Omental fat pad (tissue), 4 donors: ENCODE results near the gene ZMIZ1. TPM values are rescaled to one million over a fixed set of nuclear protein-coding genes. Genes with fewer than 3 reads are reported as not detected.

Experiments used
- ATAC-seq: fragments of 150-250 bp; one replicate; pipeline ENCODE4 v1.9.1; 2016; ENCODE audit warnings: mild to moderate bottlenecking, moderate library complexity; ENCODE audit not compliant: low FRiP score
- DNase-seq: peaks from one replicate; pipeline ENCODE4 v3.0.0-alpha.2; 2019; ENCODE audit warnings: low spot score
- total RNA-seq, 4 donors: library from RNA; depleted of rRNA; stranded (reverse); fragments of >200 nt; gene quantifications; one replicate each; pipeline ENCODE4 v1.1.0, GENCODE V29; 2016
- TF ChIP-seq, protein P1 (sequence below), 3 donors: fragments of 450-650 bp; IDR thresholded peaks; one replicate each; pipeline ENCODE4 v1.5.1; 2016 to 2017; ENCODE audit warnings: antibody characterized with exemption in 3 of 3, mild to moderate bottlenecking in 3 of 3, moderate library complexity in 2 of 3

ZMIZ1 gene
- total RNA-seq, 4 donors from 2014 or later = 24.2 to 64.8 (median 43.1) TPM

DNA sequence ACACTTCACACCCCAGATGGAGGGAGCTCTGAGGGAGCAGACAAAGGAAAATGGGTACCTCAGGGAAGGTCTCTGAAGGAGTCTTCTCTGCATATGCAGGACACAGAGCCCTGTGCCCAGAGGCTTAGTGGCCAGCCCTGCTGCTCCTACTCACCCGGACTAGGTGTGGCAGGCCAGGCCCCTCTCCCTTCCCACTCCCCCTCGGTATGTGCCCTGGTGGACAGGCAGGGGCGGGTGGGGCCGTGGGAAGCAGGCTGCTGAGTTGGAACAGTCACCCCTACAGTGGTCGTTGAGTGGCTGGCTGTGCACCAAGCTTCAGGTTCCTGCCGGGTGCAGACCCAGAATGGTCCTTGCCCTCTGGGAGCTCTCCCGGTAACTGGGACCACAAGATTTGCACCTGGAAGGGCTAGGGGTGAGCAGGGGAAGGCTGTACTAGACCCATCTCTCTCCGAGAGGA is 68.6 kb downstream of the ZMIZ1 start:
- ATAC-seq = peak; percentile 21
- TF ChIP-seq, protein P1, sequence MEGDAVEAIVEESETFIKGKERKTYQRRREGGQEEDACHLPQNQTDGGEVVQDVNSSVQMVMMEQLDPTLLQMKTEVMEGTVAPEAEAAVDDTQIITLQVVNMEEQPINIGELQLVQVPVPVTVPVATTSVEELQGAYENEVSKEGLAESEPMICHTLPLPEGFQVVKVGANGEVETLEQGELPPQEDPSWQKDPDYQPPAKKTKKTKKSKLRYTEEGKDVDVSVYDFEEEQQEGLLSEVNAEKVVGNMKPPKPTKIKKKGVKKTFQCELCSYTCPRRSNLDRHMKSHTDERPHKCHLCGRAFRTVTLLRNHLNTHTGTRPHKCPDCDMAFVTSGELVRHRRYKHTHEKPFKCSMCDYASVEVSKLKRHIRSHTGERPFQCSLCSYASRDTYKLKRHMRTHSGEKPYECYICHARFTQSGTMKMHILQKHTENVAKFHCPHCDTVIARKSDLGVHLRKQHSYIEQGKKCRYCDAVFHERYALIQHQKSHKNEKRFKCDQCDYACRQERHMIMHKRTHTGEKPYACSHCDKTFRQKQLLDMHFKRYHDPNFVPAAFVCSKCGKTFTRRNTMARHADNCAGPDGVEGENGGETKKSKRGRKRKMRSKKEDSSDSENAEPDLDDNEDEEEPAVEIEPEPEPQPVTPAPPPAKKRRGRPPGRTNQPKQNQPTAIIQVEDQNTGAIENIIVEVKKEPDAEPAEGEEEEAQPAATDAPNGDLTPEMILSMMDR (IDR thresholded peaks at IDR 0.05) = no peak
- no peak for DNase-seq

DNA sequence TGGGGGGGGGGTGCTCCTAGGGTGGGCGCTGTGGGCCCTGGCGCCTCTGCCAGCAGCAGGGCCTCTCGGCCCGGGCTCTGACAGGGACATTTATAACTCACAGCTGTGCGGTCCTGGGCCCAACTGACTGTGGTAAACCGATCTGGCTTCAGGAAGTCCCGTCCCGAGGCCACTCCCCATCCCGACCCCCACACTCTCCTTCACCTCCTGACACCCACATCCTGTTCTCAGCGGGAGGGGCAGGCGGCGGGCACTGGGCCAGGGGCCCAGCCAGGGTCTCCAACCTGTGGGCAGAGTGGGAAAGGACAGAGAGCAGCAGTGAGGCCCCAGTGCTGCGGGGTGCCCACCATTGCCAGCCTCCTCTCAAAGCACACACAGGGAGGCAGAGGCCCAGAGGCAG is 69.1 kb downstream of the ZMIZ1 start:
- TF ChIP-seq, protein P1 (IDR thresholded peaks at IDR 0.05) = no peak
- no peak for DNase-seq
- no peak for ATAC-seq

DNA sequence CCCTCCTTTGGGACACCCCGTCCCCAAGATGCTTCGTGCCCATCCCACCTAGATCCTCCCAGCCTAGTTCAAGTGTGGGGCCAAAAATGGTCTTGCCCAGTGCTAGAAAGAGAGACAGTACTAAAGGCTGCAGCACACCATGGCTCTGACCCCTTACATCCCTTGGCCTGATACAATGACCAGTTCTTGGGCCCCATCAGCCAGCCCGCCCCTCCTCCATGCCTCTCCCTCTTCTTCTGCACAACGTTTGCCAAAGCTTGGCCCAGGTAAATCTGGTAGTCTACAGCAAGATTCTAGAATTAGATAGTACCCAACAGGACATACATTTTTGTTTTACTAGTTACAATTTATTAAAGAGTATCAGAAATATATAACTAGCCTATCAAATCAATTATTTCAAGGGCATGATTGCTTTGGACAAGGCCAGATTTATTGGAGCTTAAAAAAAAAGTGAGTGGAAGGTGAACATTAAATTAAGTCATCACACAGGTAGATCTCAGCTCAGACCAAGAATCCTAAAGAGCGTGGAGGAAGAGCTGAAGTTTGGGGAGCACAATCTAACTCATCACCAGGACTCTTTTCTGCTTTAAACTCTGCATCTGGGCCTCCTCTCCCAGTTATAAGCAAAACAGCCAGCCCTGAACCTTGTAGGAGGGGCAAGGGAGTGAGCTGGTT is 69.8 kb downstream of the ZMIZ1 start:
- DNase-seq (no peak), ATAC-seq (no peak)
- TF ChIP-seq, protein P1 (IDR thresholded peaks at IDR 0.05) = no peak

DNA sequence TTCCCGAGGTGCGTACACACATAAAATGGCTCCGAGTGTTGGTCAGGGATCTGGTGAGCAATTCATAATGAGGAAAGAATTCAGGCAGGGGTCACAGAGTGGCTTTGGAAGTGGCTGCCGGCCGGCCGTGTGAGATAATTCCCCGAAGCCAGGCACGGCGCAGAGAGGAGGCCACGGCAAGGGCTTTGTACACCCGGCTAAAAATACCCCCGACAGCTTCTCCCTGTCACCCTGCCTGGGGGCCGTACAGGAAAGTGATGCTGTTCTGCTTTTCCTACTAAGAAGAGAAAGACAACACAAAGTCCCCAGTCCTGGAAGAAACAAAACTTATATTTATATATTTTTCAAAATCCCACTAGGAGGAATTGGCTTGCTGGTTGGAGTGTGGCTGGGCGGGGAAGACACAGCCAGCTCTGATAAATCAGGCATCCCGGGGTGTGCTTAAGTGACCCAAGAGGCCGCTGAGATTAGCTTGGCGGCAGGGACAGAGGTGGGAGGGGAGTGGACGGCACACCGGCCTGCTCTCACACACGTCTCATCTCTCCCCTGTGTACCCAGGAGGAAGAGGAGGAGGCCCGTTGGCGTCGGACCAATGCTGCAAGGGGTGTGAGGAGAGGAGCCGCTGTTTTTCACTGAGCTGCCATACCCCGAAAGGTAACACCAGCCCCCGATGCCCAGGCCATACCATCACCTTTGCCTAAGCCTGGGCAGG is 70.5 kb downstream of the ZMIZ1 start:
- DNase-seq = no peak
- no peak for ATAC-seq
- TF ChIP-seq, protein P1 (IDR thresholded peaks at IDR 0.05) = no peak

DNA sequence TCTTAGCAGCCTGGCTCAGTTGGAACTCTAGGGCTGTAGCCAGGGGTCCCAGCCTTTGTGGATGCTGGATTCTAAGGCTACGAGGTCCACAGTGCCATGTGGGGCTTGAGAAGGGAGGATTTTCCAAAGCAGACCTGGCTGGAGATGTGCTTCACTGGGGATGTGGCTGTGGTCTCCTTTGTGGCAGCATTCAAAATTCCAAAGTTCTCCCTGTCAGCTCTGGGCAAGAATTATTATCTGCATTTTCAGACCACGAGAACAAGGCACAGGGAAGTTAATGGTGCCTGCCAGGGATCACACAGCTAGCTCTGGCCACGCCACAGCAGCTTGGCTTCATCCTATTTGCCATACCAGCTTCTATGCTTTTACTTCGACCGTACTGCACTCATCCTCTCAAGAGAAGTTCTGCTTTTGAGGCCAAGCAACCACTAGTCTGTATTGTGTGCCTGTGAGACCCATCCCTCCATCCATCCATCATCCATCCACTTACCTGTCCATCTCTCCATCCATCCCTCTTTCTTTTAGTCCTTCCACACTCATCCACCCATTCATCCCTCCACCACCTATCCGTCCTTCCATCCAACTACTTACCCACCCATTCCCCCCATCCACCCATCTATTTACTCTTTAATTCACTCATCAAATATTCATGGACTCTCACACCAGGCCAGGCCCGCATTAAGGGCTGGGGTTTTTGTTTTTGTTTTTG is 71.5 kb downstream of the ZMIZ1 start:
- DNase-seq = no peak
- no peak for ATAC-seq
- TF ChIP-seq, protein P1 (IDR thresholded peaks at IDR 0.05) = no peak

DNA sequence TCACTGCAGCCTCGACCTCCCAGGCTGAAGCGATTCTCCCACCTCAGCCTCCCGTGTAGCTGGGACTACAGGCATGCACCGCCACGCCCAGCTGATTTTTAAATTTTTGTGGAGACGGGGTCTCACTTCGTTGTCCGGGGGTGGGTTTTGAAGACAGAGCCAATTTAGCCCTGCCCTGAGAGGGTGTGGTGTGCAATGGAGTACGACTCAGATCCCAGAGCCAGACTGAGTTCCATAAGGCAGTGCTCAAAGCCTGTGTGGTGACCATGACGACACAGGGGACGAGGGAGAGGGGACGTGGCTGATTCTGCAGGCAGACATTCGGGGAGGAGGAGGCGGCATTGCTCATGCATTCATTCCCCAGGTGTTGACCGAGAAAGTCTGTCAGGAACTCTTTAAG is 72.1 kb downstream of the ZMIZ1 start:
- TF ChIP-seq, protein P1 (IDR thresholded peaks at IDR 0.05) = no peak
- DNase-seq = no peak
- no peak for ATAC-seq
